Measurements from ENCODE around the gene CDKN2B. TPM values are rescaled to one million over a fixed set of nuclear protein-coding genes. Genes with fewer than 3 reads are reported as not detected.

Gene CDKN2B
- total and polyA plus RNA-seq, 2 of the 13 experiments (the other 11 are each of a cell fraction or from before 2014, with no cell fraction given), result 1.4 to 1.5 TPM

DNA sequence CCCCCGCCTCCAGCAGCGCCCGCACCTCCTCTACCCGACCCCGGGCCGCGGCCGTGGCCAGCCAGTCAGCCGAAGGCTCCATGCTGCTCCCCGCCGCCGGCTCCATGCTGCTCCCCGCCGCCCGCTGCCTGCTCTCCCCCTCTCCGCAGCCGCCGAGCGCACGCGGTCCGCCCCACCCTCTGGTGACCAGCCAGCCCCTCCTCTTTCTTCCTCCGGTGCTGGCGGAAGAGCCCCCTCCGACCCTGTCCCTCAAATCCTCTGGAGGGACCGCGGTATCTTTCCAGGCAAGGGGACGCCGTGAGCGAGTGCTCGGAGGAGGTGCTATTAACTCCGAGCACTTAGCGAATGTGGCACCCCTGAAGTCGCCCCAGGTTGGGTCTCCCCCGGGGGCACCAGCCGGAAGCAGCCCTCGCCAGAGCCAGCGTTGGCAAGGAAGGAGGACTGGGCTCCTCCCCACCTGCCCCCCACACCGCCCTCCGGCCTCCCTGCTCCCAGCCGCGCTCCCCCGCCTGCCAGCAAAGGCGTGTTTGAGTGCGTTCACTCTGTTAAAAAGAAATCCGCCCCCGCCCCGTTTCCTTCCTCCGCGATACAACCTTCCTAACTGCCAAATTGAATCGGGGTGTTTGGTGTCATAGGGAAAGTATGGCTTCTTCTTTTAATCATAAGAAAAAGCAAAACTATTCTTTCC is 34.2 kb downstream of the CDKN2B start:
- FAIRE-seq (no peak), ATAC-seq (peak; percentile 96), DNase-seq (ENCODE audit: low spot score) (no peak)
- ChIA-PET POLR2A (no interaction called here), CTCF (ENCODE audit: low intra/inter-chr PET ratio, low total read pairs) (no interaction called here)
- Histone ChIP-seq H3K79me2 (ENCODE audit: insufficient read depth, low read length) (no peaks in the 10 kb centered on the region), H3K9me3 (ENCODE audit: low read length) (no peaks in the 10 kb centered on the region), H3K36me3 (replicated peaks in 1 of 2; ENCODE audit: control insufficient read depth in 1 of 2, insufficient read depth in 2 of 2, low read length in 2 of 2) (no peaks in the 10 kb centered on the region), H3K9ac (ENCODE audit: insufficient read depth, low read depth, low read length) (peak overlapping the region; percentile 39; the same call in 1 of the 2 replicates), H2AFZ (ENCODE audit: low read length) (peak overlapping the region; percentile 80), H4K20me1 (ENCODE audit: insufficient read depth, low read length) (no peaks in the 10 kb centered on the region), H3K4me2 (ENCODE audit: low read depth, low read length) (peak overlapping the region; percentile 92), H3K4me1 (ENCODE audit: insufficient read depth, low read length) (peaks cover 6% of the 10 kb centered on the region), H3K27me3 (ENCODE audit: control insufficient read depth in 1 of 2, insufficient read depth in 2 of 2, low read length in 2 of 2) (peaks cover 0 to 23% of the 10 kb centered on the region in 2 experiments; a peak in 2 of 5 replicates), H3K27ac (ENCODE audit: extremely low read length, insufficient read depth, low read length) (no peak overlapping the region), H3K4me3 (replicated peaks in 1 of 3; ENCODE audit: insufficient read depth in 1 of 3, low read depth in 2 of 3, low read length in 3 of 3) (peak overlapping the region; percentile 64 to 78 (median 67))
- no TSS peak for BruUV-seq (replicated peaks)
- 0% methylated on average over 20 of the region's 51 CpGs for WGBS (ENCODE audit: low lambda C conversion rate)
- in situ Hi-C loops (cut with HindIII; ENCODE audit: extremely low pct_ligation_motif_present, low pct_unique_long_range_greater_than_20kb) (no loop called here), intact Hi-C loops (cut with micrococcal nuclease; ENCODE audit: unreplicated experiment) (no loop called here)
- TF ChIP-seq ZBTB26 (CRISPR knock-in tag; IDR thresholded peaks at IDR 0.05; ENCODE audit: borderline replicate concordance) (0 out of 2 replicates have a peak, but pooled peaks have one; percentile 29), ZNF598 (CRISPR knock-in tag; IDR thresholded peaks at IDR 0.05; ENCODE audit: borderline replicate concordance) (0 out of 2 replicates have a peak, but pooled peaks have one; percentile 35), ATF3 (CRISPR knock-in tag; IDR thresholded peaks at IDR 0.05) (no peak), NR3C1 (CRISPR knock-in tag; IDR thresholded peaks at IDR 0.05) (no peak), PCBP2 (optimal IDR thresholded peaks at IDR 0.05; ENCODE audit: low read depth, low read length, poor library complexity, severe bottlenecking) (no peak), SP4 (CRISPR knock-in tag; IDR thresholded peaks at IDR 0.05) (0 out of 2 replicates have a peak, but pooled peaks have one; percentile 28), KAT8 (CRISPR knock-in tag; IDR thresholded peaks at IDR 0.05) (0 out of 2 replicates have a peak, but pooled peaks have one; percentile 4), WIZ (CRISPR knock-in tag; IDR thresholded peaks at IDR 0.05) (no peak), SOX5 (CRISPR knock-in tag; IDR thresholded peaks at IDR 0.05; ENCODE audit: borderline replicate concordance) (no peak), HMGA1 (CRISPR knock-in tag; conservative IDR thresholded peaks at IDR 0.05) (no peak), MYC (CRISPR knock-in tag; IDR thresholded peaks at IDR 0.05; ENCODE audit: borderline replicate concordance) (peak; percentile 73), HNRNPL (IDR thresholded peaks at IDR 0.05; ENCODE audit: low read depth, low read length) (0 out of 2 replicates have a peak, but pooled peaks have one; percentile 44), NR2F2 (IDR thresholded peaks at IDR 0.05; ENCODE audit: borderline replicate concordance, low read depth) (no peak), SALL1 (CRISPR knock-in tag; IDR thresholded peaks at IDR 0.05) (peak; percentile 11; the same call in 1 of the 2 replicates), RBFOX2 (IDR thresholded peaks at IDR 0.05; ENCODE audit: low read depth, low read length) (0 out of 2 replicates have a peak, but pooled peaks have one; percentile 37), ZNF251 (CRISPR knock-in tag; IDR thresholded peaks at IDR 0.05) (no peak)
- TF ChIP-seq, protein P1, sequence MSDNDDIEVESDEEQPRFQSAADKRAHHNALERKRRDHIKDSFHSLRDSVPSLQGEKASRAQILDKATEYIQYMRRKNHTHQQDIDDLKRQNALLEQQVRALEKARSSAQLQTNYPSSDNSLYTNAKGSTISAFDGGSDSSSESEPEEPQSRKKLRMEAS (IDR thresholded peaks at IDR 0.05), result peak; percentile 75
- TF ChIP-seq, protein P2, sequence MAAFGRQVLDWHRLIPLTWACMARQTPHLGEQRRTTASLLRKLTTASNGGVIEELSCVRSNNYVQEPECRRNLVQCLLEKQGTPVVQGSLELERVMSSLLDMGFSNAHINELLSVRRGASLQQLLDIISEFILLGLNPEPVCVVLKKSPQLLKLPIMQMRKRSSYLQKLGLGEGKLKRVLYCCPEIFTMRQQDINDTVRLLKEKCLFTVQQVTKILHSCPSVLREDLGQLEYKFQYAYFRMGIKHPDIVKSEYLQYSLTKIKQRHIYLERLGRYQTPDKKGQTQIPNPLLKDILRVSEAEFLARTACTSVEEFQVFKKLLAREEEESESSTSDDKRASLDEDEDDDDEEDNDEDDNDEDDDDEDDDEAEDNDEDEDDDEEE (CRISPR knock-in tag; IDR thresholded peaks at IDR 0.05), result no peak
- TF ChIP-seq, protein P3, sequence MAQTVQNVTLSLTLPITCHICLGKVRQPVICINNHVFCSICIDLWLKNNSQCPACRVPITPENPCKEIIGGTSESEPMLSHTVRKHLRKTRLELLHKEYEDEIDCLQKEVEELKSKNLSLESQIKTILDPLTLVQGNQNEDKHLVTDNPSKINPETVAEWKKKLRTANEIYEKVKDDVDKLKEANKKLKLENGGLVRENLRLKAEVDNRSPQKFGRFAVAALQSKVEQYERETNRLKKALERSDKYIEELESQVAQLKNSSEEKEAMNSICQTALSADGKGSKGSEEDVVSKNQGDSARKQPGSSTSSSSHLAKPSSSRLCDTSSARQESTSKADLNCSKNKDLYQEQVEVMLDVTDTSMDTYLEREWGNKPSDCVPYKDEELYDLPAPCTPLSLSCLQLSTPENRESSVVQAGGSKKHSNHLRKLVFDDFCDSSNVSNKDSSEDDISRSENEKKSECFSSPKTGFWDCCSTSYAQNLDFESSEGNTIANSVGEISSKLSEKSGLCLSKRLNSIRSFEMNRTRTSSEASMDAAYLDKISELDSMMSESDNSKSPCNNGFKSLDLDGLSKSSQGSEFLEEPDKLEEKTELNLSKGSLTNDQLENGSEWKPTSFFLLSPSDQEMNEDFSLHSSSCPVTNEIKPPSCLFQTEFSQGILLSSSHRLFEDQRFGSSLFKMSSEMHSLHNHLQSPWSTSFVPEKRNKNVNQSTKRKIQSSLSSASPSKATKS (CRISPR knock-in tag; IDR thresholded peaks at IDR 0.05), result no peak
